Endothelial cell of umbilical vein (primary cell): Measurements from ENCODE around the gene PKD1L1.

ENCODE experiments used
- FOS ChIP-seq: IDR thresholded peaks from 2 replicates; pipeline ENCODE4 v1.6.1; 2011; ENCODE audit warnings: mild to moderate bottlenecking, low read length, moderate library complexity, borderline replicate concordance; ENCODE audit not compliant: insufficient read depth
- POLR2A ChIP-seq: IDR thresholded peaks from 2 replicates; pipeline ENCODE4 v1.6.1; 2012; ENCODE audit warnings: low read depth, mild to moderate bottlenecking, control low read depth, low read length
- TF ChIP-seq, protein P1 (sequence below), 2 donors: IDR thresholded peaks; 1 replicate in 1 of 2; 2 replicates in 1 of 2; pipeline ENCODE4 v1.5.1; 2011; ENCODE audit warnings: low read length in 2 of 2, mild to moderate bottlenecking in 2 of 2, moderate library complexity in 2 of 2, control low read depth in 1 of 2, inconsistent platforms in 1 of 2, low read depth in 1 of 2; ENCODE audit not compliant: insufficient read depth in 1 of 2; ENCODE audit errors: extremely low read depth in 1 of 2

DNA sequence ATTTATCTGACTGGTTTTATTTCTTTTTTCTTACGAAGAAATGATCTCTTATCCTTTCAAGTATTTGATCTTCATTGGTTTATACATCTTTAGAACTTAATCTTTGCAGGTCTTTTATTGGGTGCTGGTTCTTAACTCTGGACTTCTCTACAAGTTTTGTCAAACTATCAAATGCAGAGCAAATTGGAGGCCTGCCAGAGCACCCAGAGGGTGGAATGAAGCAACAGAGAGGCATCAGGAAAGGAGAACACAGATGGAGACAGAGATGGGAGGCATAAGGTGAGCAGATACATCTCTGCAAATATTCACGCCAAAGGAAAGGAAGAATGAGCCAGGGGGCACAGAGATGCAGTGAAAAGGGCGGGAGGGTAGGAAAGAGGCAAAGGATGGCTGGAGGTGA is 130.3 kb downstream of the PKD1L1 start:
- TF ChIP-seq POLR2A (no peak), FOS (no peak)
- TF ChIP-seq, protein P1, sequence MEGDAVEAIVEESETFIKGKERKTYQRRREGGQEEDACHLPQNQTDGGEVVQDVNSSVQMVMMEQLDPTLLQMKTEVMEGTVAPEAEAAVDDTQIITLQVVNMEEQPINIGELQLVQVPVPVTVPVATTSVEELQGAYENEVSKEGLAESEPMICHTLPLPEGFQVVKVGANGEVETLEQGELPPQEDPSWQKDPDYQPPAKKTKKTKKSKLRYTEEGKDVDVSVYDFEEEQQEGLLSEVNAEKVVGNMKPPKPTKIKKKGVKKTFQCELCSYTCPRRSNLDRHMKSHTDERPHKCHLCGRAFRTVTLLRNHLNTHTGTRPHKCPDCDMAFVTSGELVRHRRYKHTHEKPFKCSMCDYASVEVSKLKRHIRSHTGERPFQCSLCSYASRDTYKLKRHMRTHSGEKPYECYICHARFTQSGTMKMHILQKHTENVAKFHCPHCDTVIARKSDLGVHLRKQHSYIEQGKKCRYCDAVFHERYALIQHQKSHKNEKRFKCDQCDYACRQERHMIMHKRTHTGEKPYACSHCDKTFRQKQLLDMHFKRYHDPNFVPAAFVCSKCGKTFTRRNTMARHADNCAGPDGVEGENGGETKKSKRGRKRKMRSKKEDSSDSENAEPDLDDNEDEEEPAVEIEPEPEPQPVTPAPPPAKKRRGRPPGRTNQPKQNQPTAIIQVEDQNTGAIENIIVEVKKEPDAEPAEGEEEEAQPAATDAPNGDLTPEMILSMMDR (IDR thresholded peaks at IDR 0.05; ENCODE audit: extremely low read depth in 1 of 2, insufficient read depth in 1 of 2, low read depth in 1 of 2, low read length in 2 of 2) = no peak
